GM23338 (cell line): ENCODE data around the gene EXOC3L1. TPM values are rescaled to one million over a fixed set of nuclear protein-coding genes. Genes with fewer than 3 reads are reported as not detected.

ENCODE experiments used
- ATAC-seq: fragments of 200-7000 bp; cut with Tn5 transposase; 3 replicates; pipeline ENCODE4 v1.9.1; 2020
- DNase-seq: peaks from one replicate; pipeline ENCODE4 v3.0.0-alpha.2; 2015; ENCODE audit warnings: low spot score
- H2AFZ ChIP-seq: fragments of 200-600 bp; sonication (generic); 2 replicates; pipeline ENCODE4 v1.8.0; 2016; ENCODE audit warnings: antibody characterized with exemption, mild to moderate bottlenecking, moderate library complexity
- H3F3A ChIP-seq: fragments of 200-600 bp; sonication (generic); replicated peaks from 2 replicates; pipeline ENCODE4 v1.8.0; 2017; ENCODE audit warnings: antibody characterized with exemption, mixed run types, low read depth
- H3K27ac ChIP-seq: fragments of 200-600 bp; sonication (generic); 2 replicates; pipeline ENCODE4 v1.6.1; 2016; ENCODE audit warnings: low read depth
- H3K27me3 ChIP-seq: fragments of 200-600 bp; sonication (generic); 2 replicates; pipeline ENCODE4 v1.8.0; 2016; ENCODE audit warnings: mild to moderate bottlenecking, mixed run types, moderate library complexity; ENCODE audit not compliant: insufficient read depth
- H3K36me3 ChIP-seq: fragments of 200-600 bp; sonication (generic); 2 replicates; pipeline ENCODE4 v1.8.0; 2016; ENCODE audit warnings: mild to moderate bottlenecking; ENCODE audit not compliant: insufficient read depth
- H3K4me1 ChIP-seq: fragments of 200-600 bp; sonication (generic); 2 replicates; pipeline ENCODE4 v1.8.0; 2016; ENCODE audit warnings: mild to moderate bottlenecking, moderate library complexity; ENCODE audit not compliant: insufficient read depth
- H3K4me2 ChIP-seq: fragments of 200-600 bp; sonication (generic); 2 replicates; pipeline ENCODE4 v1.7.1; 2017; ENCODE audit warnings: mixed run types
- H3K4me3 ChIP-seq: fragments of 200-600 bp; sonication (generic); 2 replicates; pipeline ENCODE4 v1.6.1; 2016; ENCODE audit warnings: mixed run types
- H3K79me2 ChIP-seq: fragments of 200-600 bp; sonication (generic); replicated peaks from 2 replicates; pipeline ENCODE4 v1.8.0; 2017; ENCODE audit warnings: mild to moderate bottlenecking; ENCODE audit not compliant: insufficient read depth
- H3K9me2 ChIP-seq: fragments of 200-600 bp; sonication (generic); 2 replicates; pipeline ENCODE4 v1.8.0; 2017; ENCODE audit not compliant: insufficient read depth
- H4K20me1 ChIP-seq: fragments of 200-600 bp; sonication (generic); replicated peaks from 2 replicates; pipeline ENCODE4 v1.8.0; 2017; ENCODE audit warnings: mild to moderate bottlenecking; ENCODE audit not compliant: insufficient read depth
- H3K27ac Mint-ChIP-seq: 2 replicates; pipeline ENCODE4 v1.8.0; 2020; ENCODE audit warnings: inconsistent platforms, mild to moderate bottlenecking, moderate library complexity, mixed read lengths
- H3K27me3 Mint-ChIP-seq: 3 replicates; pipeline ENCODE4 v1.8.0; 2022; ENCODE audit warnings: low read depth, mild to moderate bottlenecking, moderate library complexity, mixed read lengths, inconsistent platforms; ENCODE audit not compliant: insufficient read depth, poor library complexity
- H3K36me3 Mint-ChIP-seq: 3 replicates; pipeline ENCODE4 v1.8.0; 2021; ENCODE audit warnings: low read depth, mild to moderate bottlenecking, inconsistent platforms, moderate library complexity, mixed read lengths
- H3K4me1 Mint-ChIP-seq: 3 replicates; pipeline ENCODE4 v1.8.0; 2020; ENCODE audit warnings: mild to moderate bottlenecking, inconsistent platforms, mixed read lengths
- H3K4me3 Mint-ChIP-seq: 3 replicates; pipeline ENCODE4 v1.8.0; 2021; ENCODE audit warnings: moderate library complexity, mild to moderate bottlenecking, inconsistent platforms, mixed read lengths
- H3K9me3 Mint-ChIP-seq: 3 replicates; pipeline ENCODE4 v1.8.0; 2020; ENCODE audit warnings: moderate library complexity, mild to moderate bottlenecking, inconsistent platforms, mixed read lengths
- CREB1 ChIP-seq: fragments of 250-450 bp; sonication (Bioruptor Pico); IDR thresholded peaks from 2 replicates; pipeline ENCODE4 v1.5.0; 2020; ENCODE audit warnings: low read depth, mild to moderate bottlenecking, moderate library complexity
- ETS1 ChIP-seq: IDR thresholded peaks from 2 replicates; pipeline ENCODE4 v1.6.1; 2016; ENCODE audit warnings: antibody characterized with exemption
- EZH2 ChIP-seq: fragments of 200-600 bp; sonication (generic); IDR thresholded peaks from one replicate; pipeline ENCODE4 v1.8.0; 2017; ENCODE audit warnings: antibody characterized with exemption, mild to moderate bottlenecking, low read depth; ENCODE audit not compliant: unreplicated experiment
- JUNB ChIP-seq: IDR thresholded peaks from one replicate; pipeline ENCODE4 v1.6.1; 2016; ENCODE audit warnings: antibody characterized with exemption; ENCODE audit not compliant: unreplicated experiment
- NANOG ChIP-seq: IDR thresholded peaks from 2 replicates; pipeline ENCODE4 v1.6.1; 2016; ENCODE audit warnings: antibody characterized with exemption, borderline replicate concordance
- REST ChIP-seq: IDR thresholded peaks from one replicate; pipeline ENCODE4 v1.6.1; 2018; ENCODE audit warnings: antibody characterized with exemption; ENCODE audit not compliant: unreplicated experiment
- STAT1 ChIP-seq: IDR thresholded peaks from one replicate; pipeline ENCODE4 v1.6.1; 2016; ENCODE audit warnings: antibody characterized with exemption; ENCODE audit not compliant: unreplicated experiment
- ZNF114 ChIP-seq: fragments of 250-450 bp; sonication (Bioruptor Pico); IDR thresholded peaks from 2 replicates; pipeline ENCODE4 v1.5.0; 2020; ENCODE audit warnings: mild to moderate bottlenecking, moderate library complexity
- ZNF331 ChIP-seq: fragments of 250-450 bp; sonication (Bioruptor Pico); IDR thresholded peaks from 2 replicates; pipeline ENCODE4 v1.5.0; 2020; ENCODE audit warnings: low read depth, mild to moderate bottlenecking, moderate library complexity
- polyA plus RNA-seq: library from polyadenylated mRNA; unstranded; fragments of >200 nt; fragmentation: Nextera tagmentation; extraction: Ambion mirVana; gene quantifications from 2 replicates; pipeline ENCODE4 v1.2.1, GENCODE V29; 2016
- total RNA-seq: library from RNA; depleted of rRNA; stranded (reverse); fragments of >200 nt; shearing (Covaris generic); gene quantifications from 2 replicates; pipeline ENCODE4 v1.2.3, GENCODE V29; 2014
- TF ChIP-seq, protein P1 (sequence below), 2 experiments: fragments of 200-600 bp in 1 of 2; sonication (generic) in 1 of 2; conservative IDR thresholded peaks; 2 replicates each; pipeline versions ENCODE4 v1.5.1 to v1.6.1; 2016 to 2017; ENCODE audit warnings: antibody characterized with exemption in 2 of 2, low read depth in 2 of 2, mild to moderate bottlenecking in 2 of 2, moderate library complexity in 1 of 2

Gene EXOC3L1
- total and polyA plus RNA-seq, 2 experiments from 2014 or later, result 1.1 to 2.3 TPM

DNA sequence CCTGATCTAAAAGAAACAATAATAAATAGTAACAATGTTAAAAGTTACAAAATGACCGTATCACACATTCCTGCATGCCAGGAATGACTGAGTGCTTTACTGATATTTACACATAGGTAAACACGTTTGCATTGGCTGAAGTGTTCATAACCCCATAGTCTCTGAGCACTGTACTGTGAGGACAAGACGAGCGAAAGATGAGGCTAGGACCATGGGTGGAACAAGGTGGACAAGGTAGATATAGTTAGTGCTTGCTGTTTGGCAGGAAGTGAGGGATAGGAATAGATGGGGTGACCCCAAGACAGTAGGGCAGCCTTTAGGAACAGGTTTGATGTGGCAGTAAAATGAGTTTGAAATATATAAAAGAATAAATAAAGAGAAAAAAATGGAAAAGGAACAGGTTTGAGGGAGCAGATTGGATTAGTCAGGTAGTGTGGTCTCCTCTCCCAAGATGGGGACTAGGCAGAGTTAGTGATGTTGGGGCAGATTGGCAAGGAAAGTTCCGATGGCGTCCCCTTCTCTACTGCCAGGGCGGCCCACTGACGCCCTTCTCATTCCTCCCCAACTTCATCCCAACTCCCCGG, 1.6 kb upstream of the EXOC3L1 start:
- no peaks in the 10 kb centered on the region for H3K9me2 ChIP-seq
- DNase-seq (no peak), ATAC-seq (no peak)
- TF ChIP-seq, protein P1, sequence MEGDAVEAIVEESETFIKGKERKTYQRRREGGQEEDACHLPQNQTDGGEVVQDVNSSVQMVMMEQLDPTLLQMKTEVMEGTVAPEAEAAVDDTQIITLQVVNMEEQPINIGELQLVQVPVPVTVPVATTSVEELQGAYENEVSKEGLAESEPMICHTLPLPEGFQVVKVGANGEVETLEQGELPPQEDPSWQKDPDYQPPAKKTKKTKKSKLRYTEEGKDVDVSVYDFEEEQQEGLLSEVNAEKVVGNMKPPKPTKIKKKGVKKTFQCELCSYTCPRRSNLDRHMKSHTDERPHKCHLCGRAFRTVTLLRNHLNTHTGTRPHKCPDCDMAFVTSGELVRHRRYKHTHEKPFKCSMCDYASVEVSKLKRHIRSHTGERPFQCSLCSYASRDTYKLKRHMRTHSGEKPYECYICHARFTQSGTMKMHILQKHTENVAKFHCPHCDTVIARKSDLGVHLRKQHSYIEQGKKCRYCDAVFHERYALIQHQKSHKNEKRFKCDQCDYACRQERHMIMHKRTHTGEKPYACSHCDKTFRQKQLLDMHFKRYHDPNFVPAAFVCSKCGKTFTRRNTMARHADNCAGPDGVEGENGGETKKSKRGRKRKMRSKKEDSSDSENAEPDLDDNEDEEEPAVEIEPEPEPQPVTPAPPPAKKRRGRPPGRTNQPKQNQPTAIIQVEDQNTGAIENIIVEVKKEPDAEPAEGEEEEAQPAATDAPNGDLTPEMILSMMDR (conservative IDR thresholded peaks at IDR 0.05; ENCODE audit: low read depth in 2 of 2), result no peak
- TF ChIP-seq CREB1 (CRISPR knock-in tag), result no peak
- no peak for TF ChIP-seq ZNF114 (CRISPR knock-in tag)
- no peak for TF ChIP-seq ETS1
- no peak for TF ChIP-seq STAT1
- TF ChIP-seq JUNB, result no peak
- no peak for TF ChIP-seq ZNF331 (CRISPR knock-in tag)
- H3K27ac ChIP-seq, result no peak overlapping the region
- H3K27me3 ChIP-seq, result peaks cover 3% of the 10 kb centered on the region; the same call in 1 of the 2 replicates
- peaks cover 16% of the 10 kb centered on the region; the same call in 1 of the 2 replicates for H3K36me3 ChIP-seq
- peaks cover 18% of the 10 kb centered on the region for H4K20me1 ChIP-seq
- H3K79me2 ChIP-seq, result peaks cover 21% of the 10 kb centered on the region
- Mint-ChIP-seq H3K9me3 (no peaks in the 10 kb centered on the region), H3K4me1 (peaks cover 24% of the 10 kb centered on the region), H3K27me3 (peaks cover 11% of the 10 kb centered on the region), H3K4me3 (peak overlapping the region; percentile 93), H3K27ac (no peak overlapping the region), H3K36me3 (peaks cover 33% of the 10 kb centered on the region)
- peak overlapping the region; percentile 62 for H3K4me2 ChIP-seq
- peak overlapping the region; percentile 97 for H3K4me3 ChIP-seq
- H3K4me1 ChIP-seq, result peaks cover 7% of the 10 kb centered on the region; the same call in 1 of the 2 replicates
- H3F3A ChIP-seq, result 0 out of 2 replicates have a peak, but pooled peaks cover 9% of the 10 kb centered on the region
- peak overlapping the region; percentile 96 for H2AFZ ChIP-seq

DNA sequence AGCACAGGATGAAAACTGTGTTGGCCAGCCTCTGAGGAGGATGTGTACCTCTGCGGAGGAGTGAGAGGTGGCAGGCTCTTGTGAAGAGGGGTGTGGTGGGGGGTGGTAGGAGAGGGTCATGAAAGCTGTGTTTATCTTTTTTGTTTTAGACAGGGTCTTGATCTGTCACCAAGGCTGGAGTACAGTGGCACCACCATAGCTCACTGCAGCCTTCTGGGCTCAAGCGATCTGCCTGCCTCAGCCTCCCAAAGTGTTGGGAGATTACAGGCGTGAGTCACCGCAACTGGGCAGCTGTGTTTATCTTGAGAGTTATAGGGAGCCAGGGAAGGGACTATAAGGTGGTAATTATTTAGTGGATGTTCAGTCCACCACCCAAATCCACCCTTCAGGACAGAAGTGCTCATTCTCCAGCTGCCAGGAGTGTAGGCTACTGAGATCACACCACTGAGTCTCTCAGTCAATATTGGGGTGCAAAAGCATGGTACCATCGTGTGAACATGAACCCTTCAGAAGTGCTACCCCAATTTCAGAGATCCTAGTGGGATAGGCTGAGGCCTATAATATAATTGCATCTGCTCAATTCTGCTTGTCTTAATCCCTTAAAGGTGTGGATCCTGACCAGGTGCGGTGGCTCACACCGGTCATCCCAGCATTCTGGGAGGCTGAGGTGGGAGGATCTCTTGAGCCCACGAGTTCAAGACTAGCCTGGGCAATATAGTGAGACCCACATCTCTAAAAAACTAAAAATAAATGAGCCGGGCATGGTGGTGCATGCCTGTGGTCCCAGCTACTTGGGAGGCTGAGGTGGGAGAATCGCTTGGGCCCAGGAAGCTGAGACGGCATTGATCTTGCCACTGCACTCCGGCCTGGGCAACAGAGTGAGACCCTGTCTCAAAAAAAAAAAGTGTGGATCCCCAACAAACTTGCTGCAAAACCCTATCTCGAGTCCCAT, 788 bp upstream of the EXOC3L1 start:
- Histone ChIP-seq H3K4me1 (peaks cover 11% of the 10 kb centered on the region; the same call in 1 of the 2 replicates), H4K20me1 (peaks cover 18% of the 10 kb centered on the region), H3K36me3 (peaks cover 8% of the 10 kb centered on the region; the same call in 1 of the 2 replicates), H3K4me2 (no peak overlapping the region), H2AFZ (no peak overlapping the region; the same call in 1 of the 2 replicates), H3K9me2 (no peaks in the 10 kb centered on the region), H3K4me3 (no peak overlapping the region), H3K79me2 (peaks cover 21% of the 10 kb centered on the region), H3F3A (0 out of 2 replicates have a peak, but pooled peaks cover 6% of the 10 kb centered on the region), H3K27ac (no peak overlapping the region), H3K27me3 (peaks cover 11% of the 10 kb centered on the region)
- ATAC-seq, result no peak
- Mint-ChIP-seq H3K4me3 (peak overlapping the region; percentile 93; the same call in 1 of the 3 replicates), H3K9me3 (no peaks in the 10 kb centered on the region), H3K4me1 (peaks cover 26% of the 10 kb centered on the region), H3K36me3 (peaks cover 25% of the 10 kb centered on the region), H3K27me3 (peaks cover 18% of the 10 kb centered on the region), H3K27ac (no peak overlapping the region; the same call in 1 of the 2 replicates)
- DNase-seq, result no peak
- no peak for TF ChIP-seq ZNF331 (CRISPR knock-in tag)
- TF ChIP-seq EZH2, result no peak
- TF ChIP-seq REST, result no peak
- no peak for TF ChIP-seq NANOG
